Measurements from ENCODE around the gene KRT82. TPM values are rescaled to one million over a fixed set of nuclear protein-coding genes. Genes with fewer than 3 reads are reported as not detected.

The KRT82 gene
- total and polyA plus RNA-seq, 7 donors: not detected

- 69 to 72% (median 72%) methylated on average over 2 of the region's 2 CpGs for WGBS, 3 donors
- Histone ChIP-seq H3K36me3 (ENCODE audit: insufficient read depth in 1 of 2, low read depth in 1 of 2) (no peaks in the 10 kb centered on the region), H3K4me1 (no peaks in the 10 kb centered on the region), H3K9me3 (no peaks in the 10 kb centered on the region), H3K4me3 (no peak overlapping the region), H3K27ac (no peak overlapping the region), H3K27me3 (ENCODE audit: insufficient read depth in 3 of 3, low read length in 2 of 3) (peaks cover 0 to 26% (median 0%) of the 10 kb centered on the region in 3 donors)
- no peak for DNase-seq
- no peak for TF ChIP-seq CTCF (IDR thresholded peaks at IDR 0.05)
- no peak for ATAC-seq
- intact Hi-C loops (cut with DNase I): no loop called here
Measured at GRCh38 chr12:52439845-52440244, 33.7 kb upstream of the KRT82 start.

DNA sequence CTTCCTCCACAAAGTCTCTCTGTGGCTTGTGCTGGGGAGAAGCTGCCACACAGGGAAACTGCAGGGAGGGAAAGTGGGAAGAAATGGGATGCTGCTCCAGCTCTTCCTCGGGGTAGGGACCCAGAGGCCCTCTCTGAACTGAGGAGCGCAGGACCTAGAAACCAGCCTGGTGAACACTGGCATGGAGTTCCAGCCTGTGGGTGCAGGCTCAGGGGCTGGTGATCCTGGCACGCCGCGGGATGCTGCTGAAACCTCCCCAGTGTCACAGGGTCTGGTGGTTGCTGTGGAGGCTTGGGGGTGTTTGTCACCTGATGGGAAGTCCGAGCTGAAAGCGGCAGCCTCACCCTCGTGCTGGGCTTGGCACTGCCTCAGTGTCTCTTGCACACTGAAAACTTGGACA is 33.3 kb upstream of the KRT82 start:
- ATAC-seq (no peak), DNase-seq (no peak)
- Histone ChIP-seq H3K27me3 (ENCODE audit: insufficient read depth in 3 of 3, low read length in 2 of 3) (peaks cover 0 to 31% (median 0%) of the 10 kb centered on the region in 3 donors), H3K4me3 (no peak overlapping the region), H3K36me3 (ENCODE audit: insufficient read depth in 1 of 2, low read depth in 1 of 2) (no peaks in the 10 kb centered on the region), H3K27ac (no peak overlapping the region), H3K4me1 (no peaks in the 10 kb centered on the region), H3K9me3 (no peaks in the 10 kb centered on the region)
- intact Hi-C loops (cut with DNase I): no loop called here
- 71 to 77% (median 77%) methylated on average over 8 of the region's 8 CpGs for WGBS, 3 donors
- TF ChIP-seq CTCF (IDR thresholded peaks at IDR 0.05): no peak

DNA sequence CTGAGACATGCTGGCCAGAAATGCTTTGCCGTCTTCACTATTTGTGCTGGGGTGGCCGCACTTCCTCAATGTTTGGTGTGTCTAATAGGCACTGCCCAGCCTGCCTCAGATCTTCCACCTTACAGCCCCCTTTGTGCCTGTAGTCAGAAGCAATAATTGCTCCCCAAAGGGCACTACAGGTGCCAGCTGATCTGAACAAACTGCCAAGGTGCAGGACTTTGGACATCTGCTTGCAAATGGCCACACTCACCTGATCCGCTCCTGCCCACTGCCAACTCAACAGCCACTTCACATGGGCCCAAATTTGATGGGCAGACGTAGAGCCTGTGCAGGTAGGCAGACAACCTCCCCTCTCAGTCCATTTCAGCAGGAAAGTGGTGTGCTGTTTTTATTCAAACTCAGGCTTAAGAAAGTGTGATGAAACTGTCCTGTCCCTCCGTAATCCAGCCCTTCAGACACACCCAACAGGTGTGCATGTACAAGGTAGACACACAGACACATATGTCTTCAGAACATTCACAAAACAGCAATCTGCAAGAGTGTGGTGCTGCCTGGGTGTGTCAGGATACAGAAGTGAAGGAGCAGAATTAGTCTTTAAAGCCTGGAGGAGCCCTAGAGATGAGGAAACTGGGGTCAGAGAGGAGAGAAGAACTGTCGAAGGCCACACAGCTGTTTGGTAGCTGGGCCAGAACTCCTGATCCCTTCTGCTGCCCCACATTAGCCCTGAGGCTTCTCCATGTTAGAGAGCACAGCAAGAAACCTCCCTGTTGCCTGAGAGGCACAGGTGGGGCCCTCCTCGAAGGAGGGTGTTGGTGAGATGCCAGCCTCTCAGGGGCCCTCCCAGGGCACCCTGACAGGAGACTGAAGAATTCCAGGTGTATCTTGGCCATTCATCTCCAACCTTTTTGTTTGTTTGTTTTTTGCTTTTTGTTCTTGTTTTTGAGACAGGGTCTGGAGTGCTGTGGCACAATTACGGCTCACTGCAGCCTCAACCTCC is 32.5 kb upstream of the KRT82 start:
- Histone ChIP-seq H3K27ac (no peak overlapping the region), H3K9me3 (no peaks in the 10 kb centered on the region), H3K36me3 (ENCODE audit: insufficient read depth in 1 of 2, low read depth in 1 of 2) (no peaks in the 10 kb centered on the region), H3K4me3 (no peak overlapping the region), H3K27me3 (ENCODE audit: insufficient read depth in 3 of 3, low read length in 2 of 3) (peaks cover 0 to 36% (median 0%) of the 10 kb centered on the region in 3 donors), H3K4me1 (no peaks in the 10 kb centered on the region)
- ATAC-seq (no peak), DNase-seq (no peak)
- no peak for TF ChIP-seq CTCF (IDR thresholded peaks at IDR 0.05)
- intact Hi-C loops (cut with DNase I): no loop called here
- WGBS, 3 donors: 79 to 83% (median 80%) methylated on average over 8 of the region's 8 CpGs

- no peak overlapping the region for H3K27ac ChIP-seq
- no peaks in the 10 kb centered on the region for H3K36me3 ChIP-seq (ENCODE audit: insufficient read depth in 1 of 2, low read depth in 1 of 2)
- no peak for ATAC-seq
- no peaks in the 10 kb centered on the region for H3K4me1 ChIP-seq
- H3K27me3 ChIP-seq (ENCODE audit: insufficient read depth in 3 of 3, low read length in 2 of 3): peaks cover 0 to 41% (median 0%) of the 10 kb centered on the region in 3 donors
- no peaks in the 10 kb centered on the region for H3K9me3 ChIP-seq
- WGBS, 3 donors: 66 to 68% (median 67%) methylated on average over 9 of the region's 9 CpGs
- intact Hi-C loops (cut with DNase I): no loop called here
- TF ChIP-seq CTCF (IDR thresholded peaks at IDR 0.05): no peak
- no peak for DNase-seq
- H3K4me3 ChIP-seq: no peak overlapping the region
Measured at GRCh38 chr12:52437508-52437907, 31.4 kb upstream of the KRT82 start.
